BLaER1 (cell line): Measurements from ENCODE around the gene PPP1R12A.

Experiments used
- H3K27ac ChIP-seq: shearing (Covaris generic); formaldehyde crosslinking; 2 replicates; pipeline ENCODE4 v1.8.1; 2022
- H3K27me3 ChIP-seq: shearing (Covaris generic); formaldehyde crosslinking; 2 replicates; pipeline ENCODE4 v1.8.1; 2022
- H3K36me3 ChIP-seq: shearing (Covaris generic); formaldehyde crosslinking; 2 replicates; pipeline ENCODE4 v1.8.1; 2022
- H3K4me1 ChIP-seq: shearing (Covaris generic); formaldehyde crosslinking; 2 replicates; pipeline ENCODE4 v1.8.1; 2022
- H3K4me2 ChIP-seq: shearing (Covaris generic); formaldehyde crosslinking; 2 replicates; pipeline ENCODE4 v1.8.1; 2022
- H3K4me3 ChIP-seq: shearing (Covaris generic); formaldehyde crosslinking; 2 replicates; pipeline ENCODE4 v1.8.1; 2022
- H3K9ac ChIP-seq: shearing (Covaris generic); formaldehyde crosslinking; 2 replicates; pipeline ENCODE4 v1.8.1; 2022
- H3K9me3 ChIP-seq: shearing (Covaris generic); formaldehyde crosslinking; 2 replicates; pipeline ENCODE4 v1.8.1; 2022
- H4K20me1 ChIP-seq: shearing (Covaris generic); formaldehyde crosslinking; 2 replicates; pipeline ENCODE4 v1.8.1; 2022
- Cebpa-rat ChIP-seq: shearing (Covaris generic); IDR thresholded peaks from 2 replicates; pipeline ENCODE4 v1.8.1; 2022

Gene PPP1R12A

DNA sequence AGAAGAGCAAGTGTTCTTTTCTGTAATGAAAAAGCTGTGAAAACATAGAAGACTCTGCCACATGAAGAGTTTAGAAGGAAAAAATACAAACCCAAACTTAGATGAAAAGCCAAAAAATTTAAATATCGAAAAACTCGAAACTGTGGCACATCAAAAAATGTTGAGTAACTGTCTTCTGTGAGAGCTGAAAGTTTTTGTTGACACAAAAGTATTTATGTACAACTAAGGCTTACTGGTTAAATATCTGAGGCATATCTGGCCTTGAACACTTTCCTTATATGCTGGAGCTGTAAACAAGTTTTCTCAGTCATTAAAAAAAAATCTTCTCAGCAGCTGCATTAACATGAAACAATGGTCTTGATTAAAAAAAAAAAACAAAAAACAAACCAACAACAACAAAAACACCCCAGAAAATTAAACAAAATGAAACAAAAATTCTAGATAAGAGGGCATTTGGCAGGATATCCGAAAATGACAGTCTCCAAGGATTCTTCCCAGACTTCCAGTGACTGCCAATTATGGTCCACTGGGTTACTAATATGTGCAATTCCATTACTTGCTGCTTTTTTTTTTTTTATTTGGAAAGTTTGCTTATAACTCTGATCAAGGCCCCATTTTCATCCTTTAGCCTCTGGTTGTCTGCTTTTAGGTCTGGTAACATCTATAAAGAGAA, 159.4 kb downstream of the PPP1R12A start:
- Histone ChIP-seq H3K4me1 (no peaks in the 10 kb centered on the region), H3K27me3 (no peaks in the 10 kb centered on the region), H3K27ac (no peak overlapping the region), H3K9me3 (no peaks in the 10 kb centered on the region), H4K20me1 (no peaks in the 10 kb centered on the region), H3K4me2 (no peak overlapping the region), H3K9ac (no peak overlapping the region), H3K4me3 (no peak overlapping the region), H3K36me3 (peaks cover 42% of the 10 kb centered on the region)
- no peak for TF ChIP-seq Cebpa-rat

DNA sequence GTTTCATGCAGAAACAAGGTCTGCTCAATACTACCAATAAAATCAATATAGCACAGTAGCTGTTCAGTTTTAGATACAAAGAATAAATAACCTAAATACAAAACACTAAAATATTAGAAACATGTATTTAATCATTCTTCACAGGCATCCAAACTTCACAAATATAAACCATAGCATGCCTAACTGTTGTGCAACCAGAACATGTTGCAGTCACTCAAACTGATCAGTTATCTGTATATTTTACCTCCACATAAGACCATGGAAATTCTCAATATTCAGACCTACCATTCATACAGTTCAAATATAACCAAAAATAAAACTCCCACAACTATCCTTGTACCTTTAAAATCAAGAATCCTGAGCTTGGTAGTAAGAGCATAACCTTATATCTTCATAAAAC, 161.0 kb downstream of the PPP1R12A start:
- H3K27ac ChIP-seq, result no peak overlapping the region
- peaks cover 29% of the 10 kb centered on the region for H3K36me3 ChIP-seq
- H3K9me3 ChIP-seq, result no peaks in the 10 kb centered on the region
- TF ChIP-seq Cebpa-rat, result no peak
- no peaks in the 10 kb centered on the region for H4K20me1 ChIP-seq
- H3K4me1 ChIP-seq, result no peaks in the 10 kb centered on the region
- no peak overlapping the region for H3K4me2 ChIP-seq
- no peaks in the 10 kb centered on the region for H3K27me3 ChIP-seq
- no peak overlapping the region for H3K4me3 ChIP-seq
- no peak overlapping the region for H3K9ac ChIP-seq

DNA sequence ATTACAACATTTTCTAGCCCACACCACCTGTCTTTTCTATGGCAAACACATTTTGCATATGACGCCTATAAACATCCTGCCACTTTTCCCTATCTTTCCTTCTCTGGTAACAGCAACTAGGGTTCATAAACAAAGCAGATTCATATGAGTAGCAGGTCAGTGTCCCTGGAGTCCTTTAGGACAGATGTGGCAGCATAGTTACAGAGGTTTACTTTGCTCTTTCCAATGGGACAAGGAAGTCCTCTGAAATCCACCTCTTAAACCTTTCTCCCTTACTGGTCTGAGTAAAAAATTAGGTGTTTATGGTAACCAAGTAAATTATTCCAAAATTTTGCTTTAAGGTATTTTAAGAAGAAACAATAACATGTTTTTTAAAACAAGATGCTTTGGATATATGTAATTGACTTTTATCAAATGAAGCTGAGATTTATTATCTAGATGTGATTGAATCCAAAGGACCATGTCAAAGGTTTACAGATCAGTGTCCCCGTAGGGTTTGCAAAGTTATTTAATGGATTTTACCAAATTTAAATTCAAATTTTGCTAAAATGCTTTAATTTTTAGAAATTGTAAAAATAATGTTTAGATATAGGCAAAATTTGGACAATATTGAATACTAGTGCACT, 164.9 kb downstream of the PPP1R12A start:
- H3K4me3 ChIP-seq, result no peak overlapping the region
- H3K27ac ChIP-seq, result no peak overlapping the region
- H3K36me3 ChIP-seq, result peaks cover 16% of the 10 kb centered on the region; the same call in 1 of the 2 replicates
- TF ChIP-seq Cebpa-rat, result no peak
- no peaks in the 10 kb centered on the region for H3K4me1 ChIP-seq
- no peaks in the 10 kb centered on the region for H3K27me3 ChIP-seq
- H4K20me1 ChIP-seq, result no peaks in the 10 kb centered on the region
- no peaks in the 10 kb centered on the region for H3K9me3 ChIP-seq
- H3K9ac ChIP-seq, result no peak overlapping the region
- H3K4me2 ChIP-seq, result no peak overlapping the region

DNA sequence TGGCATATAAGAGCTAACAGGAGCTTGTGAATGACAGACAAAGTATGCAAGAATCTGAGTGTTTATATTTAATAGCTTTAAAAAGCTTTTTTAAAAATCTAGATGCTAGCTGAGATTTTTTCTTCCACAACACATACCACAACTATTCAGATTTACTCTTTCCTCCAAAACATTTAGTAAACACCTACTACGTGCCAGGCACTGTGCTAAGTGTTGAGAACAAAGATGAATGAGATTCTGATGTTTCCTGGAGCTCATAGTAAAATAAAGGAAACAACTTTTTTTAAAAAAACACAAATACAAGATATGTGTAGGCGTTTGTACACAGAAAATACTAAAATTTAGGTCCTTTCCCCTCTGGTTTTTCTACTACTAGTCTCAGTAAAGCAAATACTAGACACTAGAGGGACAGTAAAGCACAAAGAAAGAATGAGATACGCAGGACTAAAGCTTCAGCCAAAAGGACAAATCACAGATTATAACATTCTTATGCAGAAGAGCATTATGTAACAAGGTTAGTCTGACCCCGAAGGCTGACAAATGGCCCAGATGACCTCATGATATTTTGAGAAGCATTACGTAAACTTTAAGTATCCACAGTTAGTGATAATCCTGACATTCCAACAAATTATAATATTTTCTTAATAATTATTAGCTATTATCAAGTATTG, 165.6 kb downstream of the PPP1R12A start:
- TF ChIP-seq Cebpa-rat, result no peak
- H3K9ac ChIP-seq, result no peak overlapping the region
- H3K4me2 ChIP-seq, result no peak overlapping the region
- H3K27ac ChIP-seq, result no peak overlapping the region
- H3K36me3 ChIP-seq, result peaks cover 12% of the 10 kb centered on the region; the same call in 1 of the 2 replicates
- no peaks in the 10 kb centered on the region for H3K4me1 ChIP-seq
- H4K20me1 ChIP-seq, result no peaks in the 10 kb centered on the region
- H3K9me3 ChIP-seq, result no peaks in the 10 kb centered on the region
- H3K27me3 ChIP-seq, result no peaks in the 10 kb centered on the region
- H3K4me3 ChIP-seq, result no peak overlapping the region

DNA sequence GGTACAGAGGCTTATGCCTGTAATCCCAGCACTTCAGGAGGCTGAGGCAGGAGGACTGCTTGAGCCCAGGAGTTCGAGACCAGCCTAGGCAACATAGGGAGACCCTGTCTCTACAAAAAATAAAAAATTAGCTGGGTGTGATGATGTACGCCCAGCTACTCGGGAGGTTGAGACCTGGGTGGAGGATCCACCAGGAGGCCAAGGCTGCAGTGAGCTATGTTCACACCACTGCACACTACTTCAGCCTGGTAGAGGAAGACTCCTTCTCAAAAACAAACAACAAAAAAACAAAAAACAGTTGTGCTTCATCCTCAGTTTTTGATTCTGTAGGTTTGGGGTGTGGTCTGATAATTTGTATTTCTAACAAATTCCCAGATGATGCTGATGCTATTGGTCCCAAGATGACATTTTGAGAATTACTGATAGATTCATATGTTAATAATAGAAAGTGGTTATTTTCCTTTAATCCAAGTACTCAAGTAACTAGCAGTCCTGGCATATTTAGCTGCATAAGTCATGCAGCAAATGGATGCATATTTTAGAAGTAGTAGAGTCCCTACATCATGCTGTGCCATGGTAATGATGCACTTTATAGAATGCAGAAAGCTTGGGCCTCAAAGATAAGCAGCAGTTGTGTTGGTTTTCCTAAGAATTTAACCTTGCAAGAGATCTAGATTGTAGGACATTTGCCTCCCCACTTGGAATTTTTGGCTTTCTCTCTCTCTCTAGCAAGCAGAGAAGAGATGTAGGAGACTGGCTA, 168.0 kb downstream of the PPP1R12A start:
- no peak overlapping the region for H3K9ac ChIP-seq
- H3K36me3 ChIP-seq, result peaks cover 6% of the 10 kb centered on the region; the same call in 1 of the 2 replicates
- H3K4me3 ChIP-seq, result no peak overlapping the region
- H3K4me1 ChIP-seq, result no peaks in the 10 kb centered on the region
- no peak for TF ChIP-seq Cebpa-rat
- H3K27ac ChIP-seq, result no peak overlapping the region
- no peaks in the 10 kb centered on the region for H3K27me3 ChIP-seq
- no peaks in the 10 kb centered on the region for H4K20me1 ChIP-seq
- no peak overlapping the region for H3K4me2 ChIP-seq
- H3K9me3 ChIP-seq, result no peaks in the 10 kb centered on the region

DNA sequence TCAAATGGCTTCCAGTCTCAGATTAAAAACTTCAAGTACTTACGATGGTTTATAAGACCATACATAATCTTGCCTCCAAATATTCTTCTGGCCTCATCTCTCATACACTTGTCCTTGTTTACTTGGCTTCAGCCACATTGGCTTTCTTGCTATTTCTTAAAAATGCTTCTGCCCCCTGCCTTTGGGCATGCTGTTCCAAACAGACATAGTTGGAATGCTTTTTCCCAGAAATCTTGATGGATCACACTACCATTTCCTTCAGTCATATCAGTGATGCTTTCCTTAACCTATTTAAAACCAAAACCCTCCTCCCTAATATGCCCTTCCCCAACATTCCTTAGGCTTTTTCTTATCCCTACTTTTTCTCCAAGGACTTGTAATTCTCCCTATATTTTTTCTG, 169.7 kb downstream of the PPP1R12A start:
- Histone ChIP-seq H3K9ac (no peak overlapping the region), H3K4me3 (no peak overlapping the region), H3K4me1 (no peaks in the 10 kb centered on the region), H3K36me3 (no peaks in the 10 kb centered on the region), H4K20me1 (no peaks in the 10 kb centered on the region), H3K4me2 (no peak overlapping the region), H3K27ac (no peak overlapping the region), H3K9me3 (no peaks in the 10 kb centered on the region), H3K27me3 (no peaks in the 10 kb centered on the region)
- TF ChIP-seq Cebpa-rat, result no peak

DNA sequence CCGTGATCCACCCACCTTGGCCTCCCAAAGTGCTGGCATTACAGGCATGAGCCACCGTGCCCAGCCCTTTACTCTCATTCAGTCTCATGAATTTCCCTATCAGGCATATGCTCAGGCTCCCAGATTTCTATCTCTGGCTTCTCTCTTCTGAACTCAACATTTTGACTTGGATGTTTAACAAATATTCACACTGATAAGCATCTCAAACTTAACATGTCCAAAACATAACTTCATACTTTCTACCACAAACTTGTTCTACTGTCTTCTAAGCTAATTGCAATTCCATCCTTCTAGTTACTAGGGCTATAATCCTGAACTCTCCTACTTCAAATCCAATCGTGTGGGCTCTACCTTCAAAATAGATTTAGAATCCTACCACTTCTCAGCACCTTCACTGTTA, 170.3 kb downstream of the PPP1R12A start:
- no peaks in the 10 kb centered on the region for H4K20me1 ChIP-seq
- no peaks in the 10 kb centered on the region for H3K36me3 ChIP-seq
- H3K9me3 ChIP-seq, result no peaks in the 10 kb centered on the region

DNA sequence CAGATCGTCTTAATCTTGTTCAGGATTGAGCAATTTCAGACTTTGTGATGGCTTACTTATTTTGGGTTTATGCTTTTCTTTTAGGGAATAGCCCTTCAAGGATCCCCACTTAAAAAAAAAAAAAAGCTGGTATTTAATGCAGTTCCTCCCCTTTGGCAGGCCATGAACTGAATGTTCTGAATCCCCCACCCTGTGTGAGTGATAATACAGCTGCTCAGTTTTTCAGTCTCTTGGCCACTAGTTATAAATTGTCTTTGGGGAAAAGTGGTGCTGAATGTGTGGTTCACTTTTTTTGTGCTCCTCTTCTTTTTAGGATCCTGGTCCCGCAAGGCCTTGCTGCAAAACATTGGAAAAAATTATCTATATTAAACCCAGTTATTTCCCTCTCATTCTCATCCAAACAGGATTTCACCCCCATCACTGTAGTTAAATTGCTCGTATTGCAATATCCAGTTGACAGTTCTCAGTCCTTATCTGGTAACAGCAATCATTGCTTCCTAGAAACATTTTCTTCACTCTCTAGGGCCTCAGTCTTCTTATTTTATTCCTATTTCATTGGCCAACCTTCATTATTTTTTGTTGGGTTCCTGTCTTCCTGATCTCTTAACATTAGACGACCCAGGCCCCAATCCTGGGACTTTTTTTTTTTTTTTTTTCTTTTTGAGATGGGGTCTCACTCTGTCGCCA, 171.0 kb downstream of the PPP1R12A start:
- Histone ChIP-seq H3K4me3 (no peak overlapping the region), H4K20me1 (no peaks in the 10 kb centered on the region), H3K36me3 (no peaks in the 10 kb centered on the region), H3K9me3 (0 out of 2 replicates have a peak, but pooled peaks cover 2% of the 10 kb centered on the region), H3K27me3 (no peaks in the 10 kb centered on the region), H3K27ac (no peak overlapping the region), H3K4me1 (no peaks in the 10 kb centered on the region), H3K9ac (no peak overlapping the region), H3K4me2 (no peak overlapping the region)
- no peak for TF ChIP-seq Cebpa-rat

More for the DNA sequence above, 170.3 kb downstream of the PPP1R12A start:
- TF ChIP-seq Cebpa-rat, result no peak
- Histone ChIP-seq H3K4me2 (no peak overlapping the region), H3K27me3 (no peaks in the 10 kb centered on the region), H3K4me1 (no peaks in the 10 kb centered on the region), H3K27ac (no peak overlapping the region), H3K9ac (no peak overlapping the region), H3K4me3 (no peak overlapping the region)

DNA sequence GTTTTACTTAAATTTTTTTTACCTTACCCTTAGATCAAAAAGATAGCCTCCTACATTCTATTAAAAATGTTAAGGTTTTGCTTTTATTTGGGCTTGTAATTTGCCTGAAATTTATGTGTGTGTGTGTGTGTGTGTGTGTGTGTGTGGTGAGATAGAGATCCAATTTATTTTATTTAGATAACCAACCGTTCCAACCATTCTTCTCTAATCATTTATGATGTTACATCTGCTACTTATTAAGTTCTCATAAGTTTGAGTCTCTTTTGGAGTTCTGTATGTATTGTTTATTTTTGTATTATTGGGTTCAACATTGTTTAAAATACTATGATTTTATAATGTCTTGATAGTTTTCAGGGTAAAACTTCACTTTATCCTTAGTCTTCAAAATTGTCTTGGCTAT, 173.6 kb downstream of the PPP1R12A start:
- no peak for TF ChIP-seq Cebpa-rat
- H3K9ac ChIP-seq, result no peak overlapping the region
- no peak overlapping the region for H3K4me3 ChIP-seq
- H4K20me1 ChIP-seq, result no peaks in the 10 kb centered on the region
- H3K36me3 ChIP-seq, result no peaks in the 10 kb centered on the region
- H3K4me2 ChIP-seq, result no peak overlapping the region
- peaks cover 14% of the 10 kb centered on the region for H3K9me3 ChIP-seq
- H3K27me3 ChIP-seq, result no peaks in the 10 kb centered on the region
- no peaks in the 10 kb centered on the region for H3K4me1 ChIP-seq
- no peak overlapping the region for H3K27ac ChIP-seq
